MM.1S (cell line): ENCODE results near the gene NRN1.
A peak's percentile ranks its signal among the peaks of the same experiment; 100 is the strongest.

Source experiments
- DNase-seq: peaks from one replicate; pipeline ENCODE4 v3.0.0-alpha.2; 2015
- H2AFZ ChIP-seq: fragments of 300-600 bp; sonication (generic); 2 replicates; pipeline ENCODE4 v1.6.0; 2016; ENCODE audit warnings: antibody characterized with exemption, low read length
- H3F3A ChIP-seq: fragments of 300-600 bp; sonication (generic); 2 replicates; pipeline ENCODE4 v1.6.1; 2016; ENCODE audit warnings: mild to moderate bottlenecking, antibody characterized with exemption, low read length, moderate library complexity, mixed read lengths; ENCODE audit not compliant: insufficient read depth
- H3K27ac ChIP-seq: fragments of 300-600 bp; sonication (generic); 2 replicates; pipeline ENCODE4 v1.5.1; 2016; ENCODE audit warnings: mild to moderate bottlenecking, low read length
- H3K27me3 ChIP-seq: fragments of 300-600 bp; sonication (generic); replicated peaks from 2 replicates; pipeline ENCODE4 v1.6.0; 2016; ENCODE audit warnings: low read length; ENCODE audit not compliant: insufficient read depth
- H3K36me3 ChIP-seq: fragments of 300-600 bp; sonication (generic); replicated peaks from 2 replicates; pipeline ENCODE4 v1.6.1; 2016; ENCODE audit warnings: mild to moderate bottlenecking, low read length, mixed read lengths; ENCODE audit not compliant: insufficient read depth
- H3K4me1 ChIP-seq: fragments of 300-600 bp; sonication (generic); 2 replicates; pipeline ENCODE4 v1.6.1; 2016; ENCODE audit warnings: low read length, mixed read lengths
- H3K4me2 ChIP-seq: fragments of 300-600 bp; sonication (generic); 2 replicates; pipeline ENCODE4 v1.6.0; 2016; ENCODE audit warnings: low read depth, low read length
- H3K4me3 ChIP-seq: fragments of 300-600 bp; sonication (generic); 2 replicates; pipeline ENCODE4 v1.5.1; 2016; ENCODE audit warnings: low read length, mixed read lengths
- H3K79me2 ChIP-seq: fragments of 300-600 bp; sonication (generic); 2 replicates; pipeline ENCODE4 v1.6.1; 2016; ENCODE audit warnings: mixed run types, low read length, mixed read lengths
- H3K9ac ChIP-seq: fragments of 300-600 bp; sonication (generic); 2 replicates; pipeline ENCODE4 v1.6.1; 2016; ENCODE audit warnings: low read length, mixed read lengths
- H3K9me2 ChIP-seq: fragments of 300-600 bp; sonication (generic); replicated peaks from 2 replicates; pipeline ENCODE4 v1.6.1; 2016; ENCODE audit warnings: mild to moderate bottlenecking, low read length, mixed read lengths; ENCODE audit not compliant: insufficient read depth
- H3K9me3 ChIP-seq: fragments of 300-600 bp; sonication (generic); replicated peaks from 2 replicates; pipeline ENCODE4 v1.6.1; 2016; ENCODE audit warnings: mild to moderate bottlenecking, low read length, mixed read lengths; ENCODE audit not compliant: insufficient read depth
- H4K20me1 ChIP-seq: fragments of 300-600 bp; sonication (generic); 2 replicates; pipeline ENCODE4 v1.6.1; 2016; ENCODE audit warnings: mild to moderate bottlenecking, low read length, moderate library complexity, mixed read lengths; ENCODE audit not compliant: insufficient read depth
- CTCF ChIP-seq: fragments of 300-600 bp; sonication (generic); IDR thresholded peaks from 2 replicates; pipeline ENCODE4 v1.5.1; 2016; ENCODE audit warnings: antibody characterized with exemption, low read length, mixed read lengths
- EZH2 ChIP-seq: fragments of 300-600 bp; sonication (generic); optimal IDR thresholded peaks from 2 replicates; pipeline ENCODE3; 2017; ENCODE audit warnings: low read depth, mild to moderate bottlenecking, antibody characterized with exemption, low read length, mixed read lengths
- EZH2phosphoT487 ChIP-seq: fragments of 300-600 bp; sonication (generic); IDR thresholded peaks from 2 replicates; pipeline ENCODE4 v1.6.1; 2018; ENCODE audit warnings: antibody characterized with exemption, low read length

The NRN1 gene

DNA sequence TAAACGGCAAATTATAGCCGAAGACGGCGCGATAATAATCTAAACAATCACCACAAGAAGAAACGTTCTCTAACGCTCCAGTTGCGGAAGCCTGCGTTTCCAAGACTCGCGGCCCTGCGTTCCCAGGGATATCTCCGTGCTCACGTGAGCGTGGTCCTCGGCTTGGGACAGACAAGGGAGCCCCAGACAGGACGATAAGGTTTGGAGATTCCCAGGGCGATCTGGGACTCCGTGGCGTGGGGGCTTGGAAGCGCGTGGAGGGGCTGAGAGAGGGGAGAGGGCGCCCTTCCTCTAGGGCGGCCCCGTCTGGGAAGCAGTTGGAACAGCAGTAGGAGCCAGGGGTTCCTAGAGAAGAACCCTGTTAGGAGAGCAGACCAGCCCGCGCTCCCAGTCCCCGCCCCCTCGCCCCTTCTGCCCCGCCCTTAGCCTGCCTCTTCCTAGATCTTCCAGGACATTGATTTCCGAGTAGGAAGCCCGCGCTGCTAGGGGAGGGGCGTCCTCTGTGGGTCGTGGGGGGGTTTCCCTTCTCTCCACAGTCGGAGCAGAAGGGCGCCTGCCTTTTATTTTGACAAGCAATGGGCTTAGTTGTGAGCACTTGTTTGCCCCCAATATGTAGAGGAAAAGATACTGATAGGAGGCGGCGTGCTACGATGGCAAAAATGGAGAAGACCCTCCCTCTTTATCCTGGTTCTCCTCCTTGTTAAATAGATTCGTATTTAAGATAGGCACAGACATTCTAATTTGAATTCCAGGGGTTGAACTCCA is 10.6 kb downstream of the NRN1 start:
- Histone ChIP-seq H3K4me3 (peak overlapping the region; percentile 82), H3F3A (peaks cover 14% of the 10 kb centered on the region), H3K9me2 (no peaks in the 10 kb centered on the region), H3K27me3 (no peaks in the 10 kb centered on the region), H3K9ac (peak overlapping the region; percentile 50; the same call in 1 of the 2 replicates), H2AFZ (peak overlapping the region; percentile 92), H3K27ac (no peak overlapping the region), H3K36me3 (no peaks in the 10 kb centered on the region), H4K20me1 (no peaks in the 10 kb centered on the region), H3K9me3 (no peaks in the 10 kb centered on the region), H3K79me2 (no peaks in the 10 kb centered on the region), H3K4me1 (no peaks in the 10 kb centered on the region), H3K4me2 (peak overlapping the region; percentile 98)
- no peak for TF ChIP-seq EZH2
- no peak for TF ChIP-seq EZH2phosphoT487
- TF ChIP-seq CTCF = no peak
- no peak for DNase-seq

GRCh38 chr6:5995658-5995948 is 11.1 kb downstream of the NRN1 start:
- no peaks in the 10 kb centered on the region for H4K20me1 ChIP-seq
- H3K4me1 ChIP-seq = no peaks in the 10 kb centered on the region
- no peaks in the 10 kb centered on the region for H3K79me2 ChIP-seq
- peaks cover 14% of the 10 kb centered on the region for H3F3A ChIP-seq
- no peak overlapping the region for H3K4me3 ChIP-seq
- no peaks in the 10 kb centered on the region for H3K9me2 ChIP-seq
- no peak for DNase-seq
- H3K27ac ChIP-seq = no peak overlapping the region
- H3K4me2 ChIP-seq = no peak overlapping the region
- H3K27me3 ChIP-seq = no peaks in the 10 kb centered on the region
- H3K36me3 ChIP-seq = no peaks in the 10 kb centered on the region
- H3K9ac ChIP-seq = no peak overlapping the region
- TF ChIP-seq EZH2phosphoT487 = no peak
- TF ChIP-seq CTCF = no peak
- no peak for TF ChIP-seq EZH2
- no peak overlapping the region for H2AFZ ChIP-seq
- no peaks in the 10 kb centered on the region for H3K9me3 ChIP-seq

DNA sequence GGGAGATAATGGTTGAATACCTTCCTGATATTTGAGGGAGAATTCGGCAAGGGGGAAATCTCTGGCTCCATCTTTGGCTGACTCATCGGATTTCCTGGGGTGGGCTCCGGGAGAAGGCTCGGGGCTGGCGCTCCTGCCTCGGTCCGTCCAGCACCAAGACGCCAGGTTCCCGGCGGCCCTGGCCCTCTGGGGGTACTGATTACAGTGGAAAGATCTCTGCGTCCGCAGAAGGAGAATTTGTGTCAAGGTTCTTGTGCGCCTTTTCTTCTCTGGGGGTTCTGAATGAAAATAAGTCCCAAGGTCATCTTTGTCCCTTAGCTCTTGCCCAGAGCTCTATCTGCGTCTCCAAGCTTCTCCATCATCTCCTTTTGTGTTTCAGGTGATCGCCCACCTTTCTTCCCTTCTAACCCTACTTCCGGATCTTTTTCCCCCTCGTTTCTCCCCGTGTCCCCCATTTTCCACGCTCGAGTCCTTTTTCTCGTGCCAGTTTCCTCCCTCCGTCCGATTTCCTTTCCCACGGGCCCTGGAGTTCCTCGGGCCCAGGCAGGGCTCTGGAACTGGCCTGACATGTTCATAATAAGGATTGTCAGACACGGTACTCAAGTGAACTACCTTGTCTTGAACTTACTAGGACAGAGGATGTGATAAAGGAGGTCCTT is 11.6 kb downstream of the NRN1 start:
- Histone ChIP-seq H3K79me2 (no peaks in the 10 kb centered on the region), H3K36me3 (no peaks in the 10 kb centered on the region), H2AFZ (no peak overlapping the region), H3F3A (peaks cover 14% of the 10 kb centered on the region), H3K27me3 (no peaks in the 10 kb centered on the region), H3K4me1 (no peaks in the 10 kb centered on the region), H3K4me2 (no peak overlapping the region), H3K9me3 (no peaks in the 10 kb centered on the region), H4K20me1 (no peaks in the 10 kb centered on the region), H3K27ac (no peak overlapping the region), H3K9me2 (no peaks in the 10 kb centered on the region), H3K9ac (no peak overlapping the region), H3K4me3 (no peak overlapping the region)
- TF ChIP-seq EZH2phosphoT487 (no peak), EZH2 (no peak), CTCF (no peak)
- no peak for DNase-seq
